Measurements from ENCODE around the gene HIC2.
"Not testable (repeated sequence)": the region's sequence is repeated elsewhere in the genome, so short reads cannot be mapped to it uniquely, and the experiment has no call there.

Gene HIC2

DNA sequence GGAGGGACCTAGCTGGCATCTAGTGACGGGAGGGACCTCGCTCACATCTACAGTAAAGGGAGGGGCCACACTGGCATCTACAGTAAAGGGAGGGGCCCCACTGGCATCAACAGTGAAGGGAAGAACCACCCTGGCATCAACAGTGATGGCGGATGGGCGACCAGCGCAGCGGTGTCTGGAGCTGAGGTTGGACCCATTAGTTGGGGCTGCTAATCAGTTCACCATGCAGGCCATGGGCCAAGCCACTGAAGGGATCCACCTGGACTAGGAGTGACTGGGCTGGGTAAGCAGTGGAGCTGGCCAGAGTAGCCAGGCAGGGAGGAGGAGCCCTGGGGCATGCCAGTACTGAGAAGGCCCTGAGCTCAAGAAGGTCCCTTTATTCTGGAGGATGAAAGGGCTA is 73.4 kb downstream of the HIC2 start:
- DNase-seq (ENCODE audit: low read depth in 1 of 2, low spot score in 1 of 2), result not testable (repeated sequence)

DNA sequence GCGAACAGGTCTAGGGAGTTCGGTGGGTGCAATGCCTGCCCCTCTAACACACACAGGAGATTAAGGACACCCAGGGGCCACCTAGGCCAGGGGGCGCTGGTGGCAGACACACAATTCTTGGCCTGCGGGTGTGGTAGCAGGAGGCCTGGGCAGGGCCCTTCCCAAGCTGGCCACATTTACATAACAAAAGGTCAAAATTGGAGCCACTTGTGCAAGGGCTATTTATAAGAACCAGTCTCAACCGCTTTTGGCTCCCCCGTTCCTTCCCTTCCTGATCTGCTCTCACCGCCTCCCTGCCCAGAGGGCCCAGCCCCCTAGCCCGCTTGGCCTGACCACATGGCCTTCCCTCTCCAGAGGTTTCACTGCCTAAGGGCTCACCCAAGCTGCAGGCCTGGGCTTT is 75.1 kb downstream of the HIC2 start:
- DNase-seq (ENCODE audit: low read depth in 1 of 2, low spot score in 1 of 2), result not testable (repeated sequence)

DNA sequence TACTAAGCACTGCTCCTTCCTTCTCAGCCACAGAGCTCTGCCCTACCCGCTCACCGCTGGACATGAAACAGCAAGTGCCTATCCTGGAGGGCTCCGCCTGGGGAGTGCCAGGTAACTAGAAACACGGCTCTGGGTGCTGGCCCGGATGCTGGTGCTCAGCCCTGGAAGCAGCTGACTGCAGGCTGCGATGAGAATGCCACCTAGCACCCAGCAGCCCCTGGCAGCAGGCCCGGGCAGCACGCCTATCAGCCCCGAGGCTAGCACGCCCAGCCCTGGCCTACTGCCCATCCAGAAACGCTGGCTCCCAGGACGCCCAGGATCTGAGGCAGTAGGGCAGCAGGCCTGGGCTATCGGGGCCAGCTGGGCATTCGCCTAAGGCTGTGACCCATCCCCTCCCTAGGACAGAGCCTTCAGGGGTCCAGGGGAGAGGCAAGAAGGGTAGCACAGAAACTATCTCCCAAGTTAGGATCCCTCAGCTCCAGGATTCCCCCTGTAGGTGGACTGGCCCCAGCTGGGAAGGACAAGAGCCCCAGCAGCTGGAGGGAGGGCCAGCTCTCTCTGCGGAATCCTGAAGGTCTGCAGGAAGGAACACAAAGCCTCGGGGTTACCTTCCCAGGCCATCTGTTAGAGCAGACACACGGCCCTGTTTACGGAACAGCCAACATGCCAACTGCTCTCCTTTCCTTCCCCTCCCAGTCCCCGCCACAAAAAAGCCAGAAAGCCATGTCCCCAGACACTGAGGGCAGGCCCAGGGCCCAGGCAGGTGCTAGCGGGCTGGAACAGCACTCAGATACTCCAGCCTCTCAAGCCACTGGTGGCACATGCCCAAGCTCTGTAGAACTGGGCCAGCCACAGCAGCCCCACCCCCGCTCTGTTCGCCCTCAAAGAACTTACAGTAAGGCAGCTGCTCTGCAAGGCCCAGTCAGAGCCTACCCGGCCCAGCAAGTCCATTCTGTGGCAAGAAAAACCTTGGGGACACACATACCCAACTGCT is 76.9 kb downstream of the HIC2 start:
- not testable (repeated sequence) for DNase-seq (ENCODE audit: low read depth in 1 of 2, low spot score in 1 of 2)

DNA sequence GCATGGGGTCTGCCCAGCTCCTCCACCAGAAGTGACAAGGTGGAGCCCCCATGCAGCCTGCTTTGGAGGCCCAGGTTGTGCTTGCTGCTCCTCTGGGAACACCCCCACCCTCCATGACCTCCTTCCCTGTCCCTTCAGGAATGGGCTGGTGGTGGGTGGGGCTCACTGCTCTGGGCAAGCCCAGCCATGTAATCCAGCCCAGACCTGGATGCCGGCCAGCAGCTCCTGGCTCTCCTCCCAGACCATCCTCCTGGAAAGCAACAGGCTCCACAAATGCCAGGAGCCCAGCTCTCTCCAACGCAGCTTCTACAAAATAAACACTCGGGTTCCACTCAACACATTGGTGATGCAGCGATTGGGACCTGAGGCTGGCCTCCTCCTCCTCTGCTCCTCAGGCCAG is 80.8 kb downstream of the HIC2 start:
- DNase-seq (ENCODE audit: low read depth in 1 of 2, low spot score in 1 of 2), result not testable (repeated sequence)

DNA sequence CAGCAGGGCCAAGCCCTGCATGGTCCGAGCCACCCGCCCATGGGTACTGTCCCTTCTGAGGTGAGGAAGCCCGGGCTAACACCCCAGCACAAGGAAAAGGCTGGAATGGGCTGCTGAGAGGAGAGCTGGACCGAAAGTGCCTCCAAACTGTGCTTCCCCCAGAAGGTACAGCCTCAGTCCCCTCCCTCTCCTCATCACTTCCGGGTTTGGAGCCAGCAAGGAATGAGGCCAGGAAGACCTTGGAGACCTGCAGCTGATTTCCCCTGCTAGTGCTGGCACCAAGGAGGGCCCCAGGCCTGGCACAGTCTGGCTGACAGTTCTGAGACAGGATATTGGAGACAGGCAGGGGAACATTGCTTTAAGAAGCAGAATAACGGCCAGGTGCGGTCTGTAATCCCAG is 81.3 kb downstream of the HIC2 start:
- not testable (repeated sequence) for DNase-seq (ENCODE audit: low read depth in 1 of 2, low spot score in 1 of 2)

DNA sequence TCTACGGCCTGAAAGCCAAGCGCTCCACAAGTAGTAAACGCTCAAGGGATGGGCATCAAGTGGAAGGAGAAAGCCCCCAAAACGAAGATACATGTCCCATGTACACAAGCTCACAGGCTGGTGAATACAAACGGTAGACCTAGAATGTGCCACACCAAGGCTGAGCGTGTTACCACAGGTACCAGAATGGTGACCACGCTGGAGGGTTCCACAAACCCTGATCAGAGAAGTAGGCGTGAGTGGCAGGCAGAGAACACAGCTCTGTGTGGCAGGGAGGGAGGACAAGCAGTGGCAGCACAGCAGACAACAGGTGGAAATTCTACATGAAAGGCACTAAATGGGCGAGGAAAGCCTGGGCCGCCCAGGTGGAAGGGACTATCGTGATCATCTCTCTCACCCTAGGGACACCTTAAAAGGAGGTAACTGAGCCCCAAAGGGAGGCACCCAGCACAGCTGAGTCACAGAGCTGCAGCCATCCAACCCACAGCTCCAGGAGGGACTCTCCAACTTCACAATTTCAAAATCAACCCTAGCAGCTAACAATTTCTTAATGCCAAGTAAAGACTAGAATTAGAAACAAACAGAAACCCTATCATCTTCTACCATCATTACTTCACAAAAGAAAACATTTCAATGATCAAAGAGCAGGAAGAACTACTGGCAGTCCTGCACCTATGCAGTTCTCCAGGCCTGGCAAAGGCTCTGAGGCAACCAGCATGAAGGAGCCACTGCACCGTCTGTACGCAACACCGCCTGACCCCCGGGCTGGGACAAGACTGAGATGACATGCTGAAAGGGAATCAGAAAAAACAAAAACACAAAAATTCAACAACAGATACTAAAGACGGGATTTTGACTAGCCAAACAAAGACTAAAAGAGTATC is 82.7 kb downstream of the HIC2 start:
- DNase-seq (ENCODE audit: low read depth in 1 of 2, low spot score in 1 of 2), result not testable (repeated sequence)

All from activated T-helper 1 cell treated with anti-CD3 and anti-CD28 coated beads, Interleukin-2, amount 50 U/mL, for 16 hours (primary cell).